HG02571 (cell line): ENCODE results near the gene DPP9.

Source experiments
- ATAC-seq: cut with Tn5 transposase; IDR thresholded peaks from one replicate; pipeline ENCODE4 v1.9.1; 2021; ENCODE audit warnings: mild to moderate bottlenecking, moderate library complexity; ENCODE audit not compliant: unreplicated experiment

The DPP9 gene

GRCh38 chr19:4662020-4662695 is 61.5 kb downstream of the DPP9 start:
- no peak for ATAC-seq

- no peak for ATAC-seq
Measured at GRCh38 chr19:4660993-4661392, 62.6 kb downstream of the DPP9 start.

- no peak for ATAC-seq
Measured at GRCh38 chr19:4660181-4660791, 63.4 kb downstream of the DPP9 start.

GRCh38 chr19:4657835-4658234 is 65.8 kb downstream of the DPP9 start:
- ATAC-seq, result no peak

GRCh38 chr19:4657262-4657661 is 66.4 kb downstream of the DPP9 start:
- no peak for ATAC-seq

GRCh38 chr19:4656102-4656501 is 67.5 kb downstream of the DPP9 start:
- no peak for ATAC-seq

- no peak for ATAC-seq
Measured at GRCh38 chr19:4654437-4655361, 68.9 kb downstream of the DPP9 start.

GRCh38 chr19:4653793-4654436 is 69.7 kb downstream of the DPP9 start:
- ATAC-seq, result no peak

- no peak for ATAC-seq
Measured at GRCh38 chr19:4652075-4652474, 71.6 kb downstream of the DPP9 start.

GRCh38 chr19:4650159-4650558 is 73.5 kb downstream of the DPP9 start:
- no peak for ATAC-seq

- ATAC-seq, result no peak
Measured at GRCh38 chr19:4649392-4650047, 74.1 kb downstream of the DPP9 start.

GRCh38 chr19:4647676-4648644 is 75.7 kb downstream of the DPP9 start:
- ATAC-seq, result no peak

GRCh38 chr19:4645718-4646117 is 77.9 kb downstream of the DPP9 start:
- no peak for ATAC-seq

GRCh38 chr19:4642625-4643024 is 81.0 kb downstream of the DPP9 start:
- no peak for ATAC-seq

- no peak for ATAC-seq
Measured at GRCh38 chr19:4641132-4641531, 82.5 kb downstream of the DPP9 start.

- no peak for ATAC-seq
Measured at GRCh38 chr19:4640247-4641000, 83.2 kb downstream of the DPP9 start.

GRCh38 chr19:4639531-4640246 is 84.0 kb downstream of the DPP9 start:
- no peak for ATAC-seq

GRCh38 chr19:4638828-4639530 is 84.7 kb downstream of the DPP9 start, which contains the start of gene TNFAIP8L1:
Gene TNFAIP8L1, plus strand, starts transcription at chr19:4639516. Its CDS starts 12,354 bp downstream, at chr19:4651870.
- ATAC-seq, result peak; percentile 82
